OCI-LY7 (cell line): ENCODE measurements around the gene ZNF516. TPM values are rescaled to one million over a fixed set of nuclear protein-coding genes. Genes with fewer than 3 reads are reported as not detected.

Experiments
- BruUV-seq: library from RNA; stranded (reverse); fragments of 400-500 nt; replicated peaks from 2 replicates; lab custom pipeline; 2021; lab: Mats Ljungman, UMichigan
- CTCF ChIA-PET: fragments of 300-600 bp; sonication (Branson Sonifier 250); formaldehyde crosslinking; loops from one replicate; lab custom pipeline; 2022; ENCODE audit warnings: antibody characterized with exemption; ENCODE audit not compliant: unreplicated experiment; lab: Charles Lee
- POLR2A ChIA-PET: fragments of 300-600 bp; sonication (Branson Sonifier 250); formaldehyde crosslinking; loops from one replicate; lab custom pipeline; 2022; ENCODE audit warnings: antibody characterized with exemption; lab: Charles Lee
- DNase-seq: peaks from one replicate; pipeline ENCODE4 v3.0.0-alpha.2; 2015; ENCODE audit warnings: low spot score
- H2AFZ ChIP-seq: fragments of 200-600 bp; sonication (generic), shearing (Covaris generic); 2 replicates; pipeline ENCODE4 v1.6.1; 2014; ENCODE audit warnings: mild to moderate bottlenecking, antibody characterized with exemption, low read length, moderate library complexity
- H3K27ac ChIP-seq: fragments of 200-600 bp; sonication (generic); 2 replicates; pipeline ENCODE4 v1.5.1; 2014; ENCODE audit warnings: mixed run types, low read depth, mild to moderate bottlenecking, moderate library complexity, low read length, inconsistent platforms; ENCODE audit not compliant: poor library complexity, severe bottlenecking
- H3K36me3 ChIP-seq: fragments of 200-600 bp; sonication (generic); 2 replicates; pipeline ENCODE4 v1.6.1; 2014; ENCODE audit warnings: mild to moderate bottlenecking, antibody characterized with exemption, low read length, moderate library complexity, mixed read lengths; ENCODE audit not compliant: insufficient read depth
- H3K4me1 ChIP-seq: fragments of 200-600 bp; sonication (generic); 2 replicates; pipeline ENCODE4 v1.5.1; 2014; ENCODE audit warnings: mild to moderate bottlenecking, low read length; ENCODE audit not compliant: insufficient read depth, poor library complexity, severe bottlenecking
- H3K4me2 ChIP-seq: fragments of 200-600 bp; sonication (generic); 2 replicates; pipeline ENCODE4 v1.6.1; 2014; ENCODE audit warnings: mild to moderate bottlenecking, low read length
- H3K4me3 ChIP-seq: fragments of 200-600 bp; sonication (generic); 2 replicates; pipeline ENCODE4 v1.5.1; 2014; ENCODE audit warnings: mild to moderate bottlenecking, low read depth, low read length; ENCODE audit not compliant: poor library complexity, severe bottlenecking
- H3K79me2 ChIP-seq: fragments of 200-600 bp; sonication (generic); 2 replicates; pipeline ENCODE4 v1.6.1; 2016; ENCODE audit warnings: low read depth, mild to moderate bottlenecking, low read length, moderate library complexity, mixed read lengths; ENCODE audit not compliant: insufficient read depth
- H3K9me2 ChIP-seq: fragments of 200-600 bp; sonication (generic); 2 replicates; pipeline ENCODE4 v1.6.1; 2016; ENCODE audit warnings: mild to moderate bottlenecking, low read length, mixed read lengths; ENCODE audit not compliant: insufficient read depth
- H3K9me3 ChIP-seq: fragments of 200-600 bp; sonication (generic); 2 replicates; pipeline ENCODE4 v1.6.1; 2014; ENCODE audit warnings: mild to moderate bottlenecking, mixed run types, low read length, mixed read lengths
- H4K20me1 ChIP-seq: fragments of 200-600 bp; sonication (generic); 2 replicates; pipeline ENCODE4 v1.6.1; 2014; ENCODE audit warnings: mild to moderate bottlenecking, antibody characterized with exemption, low read length, moderate library complexity, mixed read lengths; ENCODE audit not compliant: insufficient read depth
- EZH2phosphoT487 ChIP-seq: fragments of 200-600 bp; sonication (generic); IDR thresholded peaks from 2 replicates; pipeline ENCODE4 v1.6.1; 2018; ENCODE audit warnings: low read depth, borderline replicate concordance, mild to moderate bottlenecking, mixed run types, antibody characterized with exemption, low read length, moderate library complexity, mixed read lengths
- intact Hi-C: fragments of 100-400 bp; cut with micrococcal nuclease; formaldehyde crosslinking; loops from one replicate; pipeline ENCODE4 v1.10.0; 2022; ENCODE audit not compliant: unreplicated experiment
- total RNA-seq, 2 experiments: library from RNA; depleted of rRNA in 1 of 2; stranded (reverse); fragments of >200 nt in 1 of 2; shearing (Covaris generic) in 1 of 2; gene quantifications; 2 replicates each; pipeline ENCODE4 v1.2.3, GENCODE V29; 2014 to 2022
- TF ChIP-seq, protein P1 (sequence below): fragments of 200-600 bp; sonication (generic); conservative IDR thresholded peaks from 2 replicates; pipeline ENCODE4 v1.5.1; 2014; ENCODE audit warnings: mild to moderate bottlenecking, antibody characterized with exemption, low read length, moderate library complexity, mixed read lengths

The ZNF516 gene
- total RNA-seq, 2 experiments from 2014 or later = 16.2 to 32.3 TPM

GRCh38 chr18:76345901-76346300 is 149.1 kb downstream of the ZNF516 start:
- BruUV-seq = no TSS peak
- Histone ChIP-seq H3K9me3 (no peaks in the 10 kb centered on the region), H3K36me3 (no peaks in the 10 kb centered on the region), H3K4me3 (no peak overlapping the region), H4K20me1 (no peaks in the 10 kb centered on the region), H3K9me2 (no peaks in the 10 kb centered on the region), H3K4me1 (no peaks in the 10 kb centered on the region), H3K79me2 (no peaks in the 10 kb centered on the region), H3K4me2 (no peak overlapping the region), H2AFZ (no peak overlapping the region), H3K27ac (no peak overlapping the region)
- intact Hi-C loops = no loop called here
- ChIA-PET POLR2A (no interaction called here), CTCF (no interaction called here)
- no peak for DNase-seq
- TF ChIP-seq, protein P1, sequence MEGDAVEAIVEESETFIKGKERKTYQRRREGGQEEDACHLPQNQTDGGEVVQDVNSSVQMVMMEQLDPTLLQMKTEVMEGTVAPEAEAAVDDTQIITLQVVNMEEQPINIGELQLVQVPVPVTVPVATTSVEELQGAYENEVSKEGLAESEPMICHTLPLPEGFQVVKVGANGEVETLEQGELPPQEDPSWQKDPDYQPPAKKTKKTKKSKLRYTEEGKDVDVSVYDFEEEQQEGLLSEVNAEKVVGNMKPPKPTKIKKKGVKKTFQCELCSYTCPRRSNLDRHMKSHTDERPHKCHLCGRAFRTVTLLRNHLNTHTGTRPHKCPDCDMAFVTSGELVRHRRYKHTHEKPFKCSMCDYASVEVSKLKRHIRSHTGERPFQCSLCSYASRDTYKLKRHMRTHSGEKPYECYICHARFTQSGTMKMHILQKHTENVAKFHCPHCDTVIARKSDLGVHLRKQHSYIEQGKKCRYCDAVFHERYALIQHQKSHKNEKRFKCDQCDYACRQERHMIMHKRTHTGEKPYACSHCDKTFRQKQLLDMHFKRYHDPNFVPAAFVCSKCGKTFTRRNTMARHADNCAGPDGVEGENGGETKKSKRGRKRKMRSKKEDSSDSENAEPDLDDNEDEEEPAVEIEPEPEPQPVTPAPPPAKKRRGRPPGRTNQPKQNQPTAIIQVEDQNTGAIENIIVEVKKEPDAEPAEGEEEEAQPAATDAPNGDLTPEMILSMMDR = no peak
- no peak for TF ChIP-seq EZH2phosphoT487

GRCh38 chr18:76343938-76344569 is 151.0 kb downstream of the ZNF516 start:
- no peaks in the 10 kb centered on the region for H3K36me3 ChIP-seq
- no peaks in the 10 kb centered on the region for H3K4me1 ChIP-seq
- H3K4me3 ChIP-seq = no peak overlapping the region
- no peak overlapping the region for H2AFZ ChIP-seq
- TF ChIP-seq EZH2phosphoT487 = no peak
- TF ChIP-seq, protein P1 = no peak
- no peaks in the 10 kb centered on the region for H3K79me2 ChIP-seq
- H3K9me3 ChIP-seq = no peaks in the 10 kb centered on the region
- no TSS peak for BruUV-seq
- POLR2A ChIA-PET = no interaction called here
- no peak overlapping the region for H3K27ac ChIP-seq
- no peak for DNase-seq
- H3K4me2 ChIP-seq = no peak overlapping the region
- CTCF ChIA-PET = no interaction called here
- intact Hi-C loops = no loop called here
- H3K9me2 ChIP-seq = no peaks in the 10 kb centered on the region
- no peaks in the 10 kb centered on the region for H4K20me1 ChIP-seq

- H3K27ac ChIP-seq = no peak overlapping the region
- ChIA-PET CTCF (no interaction called here), POLR2A (no interaction called here)
- no peak for TF ChIP-seq EZH2phosphoT487
- TF ChIP-seq, protein P1 = no peak
- no peak overlapping the region for H2AFZ ChIP-seq
- no peaks in the 10 kb centered on the region for H4K20me1 ChIP-seq
- no TSS peak for BruUV-seq
- no peaks in the 10 kb centered on the region for H3K79me2 ChIP-seq
- H3K9me3 ChIP-seq = no peaks in the 10 kb centered on the region
- intact Hi-C loops = no loop called here
- no peaks in the 10 kb centered on the region for H3K9me2 ChIP-seq
- no peak overlapping the region for H3K4me3 ChIP-seq
- H3K4me2 ChIP-seq = no peak overlapping the region
- H3K36me3 ChIP-seq = no peaks in the 10 kb centered on the region
- no peaks in the 10 kb centered on the region for H3K4me1 ChIP-seq
- no peak for DNase-seq
Observed at GRCh38 chr18:76340410-76340809, 154.6 kb downstream of the ZNF516 start.
